HK-2 (cell line): Measurements from ENCODE around the gene CHSY3.

Experiments used
- DNase-seq: peaks from one replicate; pipeline ENCODE4 v3.0.0-alpha.2; 2018; ENCODE audit not compliant: unreplicated experiment

The CHSY3 gene

GRCh38 chr5:129945774-129946270 lies 41.6 kb downstream of the CHSY3 start:
- DNase-seq = no peak

GRCh38 chr5:129951039-129951438 lies 46.8 kb downstream of the CHSY3 start:
- no peak for DNase-seq

GRCh38 chr5:129958581-129958980 lies 54.3 kb downstream of the CHSY3 start:
- DNase-seq = no peak

- no peak for DNase-seq
Measured at GRCh38 chr5:129960831-129961230, 56.6 kb downstream of the CHSY3 start.

- DNase-seq = no peak
Measured at GRCh38 chr5:129962506-129962905, 58.2 kb downstream of the CHSY3 start.

GRCh38 chr5:129963359-129963758 lies 59.1 kb downstream of the CHSY3 start:
- no peak for DNase-seq

GRCh38 chr5:129966071-129966470 lies 61.8 kb downstream of the CHSY3 start:
- DNase-seq = no peak

- no peak for DNase-seq
Measured at GRCh38 chr5:129971714-129972113, 67.4 kb downstream of the CHSY3 start.

GRCh38 chr5:129972465-129973141 lies 68.3 kb downstream of the CHSY3 start:
- DNase-seq = no peak

- no peak for DNase-seq
Measured at GRCh38 chr5:129973716-129974426, 69.6 kb downstream of the CHSY3 start.

- no peak for DNase-seq
Measured at GRCh38 chr5:129977810-129978209, 73.5 kb downstream of the CHSY3 start.

- DNase-seq = no peak
Measured at GRCh38 chr5:129978270-129978669, 74.0 kb downstream of the CHSY3 start.

GRCh38 chr5:129988453-129988852 lies 84.2 kb downstream of the CHSY3 start:
- no peak for DNase-seq

- no peak for DNase-seq
Measured at GRCh38 chr5:129991780-129992179, 87.5 kb downstream of the CHSY3 start.

- DNase-seq = no peak
Measured at GRCh38 chr5:129996896-129997295, 92.6 kb downstream of the CHSY3 start.

GRCh38 chr5:130000460-130000859 lies 96.2 kb downstream of the CHSY3 start:
- no peak for DNase-seq

GRCh38 chr5:130002183-130002582 lies 97.9 kb downstream of the CHSY3 start:
- DNase-seq = no peak

- DNase-seq = no peak
Measured at GRCh38 chr5:130002876-130003275, 98.6 kb downstream of the CHSY3 start.

GRCh38 chr5:130011986-130012385 lies 107.7 kb downstream of the CHSY3 start:
- DNase-seq = no peak

GRCh38 chr5:130017173-130017572 lies 112.9 kb downstream of the CHSY3 start:
- DNase-seq = peak; percentile 0

- DNase-seq = no peak
Measured at GRCh38 chr5:130018641-130019040, 114.4 kb downstream of the CHSY3 start.

GRCh38 chr5:130021000-130021399 lies 116.7 kb downstream of the CHSY3 start:
- DNase-seq = no peak

- DNase-seq = no peak
Measured at GRCh38 chr5:130021876-130022275, 117.6 kb downstream of the CHSY3 start.
